ENCODE data around the gene PAPOLG. TPM values are rescaled to one million over a fixed set of nuclear protein-coding genes. Genes with fewer than 3 reads are reported as not detected.

PAPOLG gene
- total RNA-seq, 1 donor from 2014 or later = 12.6 TPM

DNA sequence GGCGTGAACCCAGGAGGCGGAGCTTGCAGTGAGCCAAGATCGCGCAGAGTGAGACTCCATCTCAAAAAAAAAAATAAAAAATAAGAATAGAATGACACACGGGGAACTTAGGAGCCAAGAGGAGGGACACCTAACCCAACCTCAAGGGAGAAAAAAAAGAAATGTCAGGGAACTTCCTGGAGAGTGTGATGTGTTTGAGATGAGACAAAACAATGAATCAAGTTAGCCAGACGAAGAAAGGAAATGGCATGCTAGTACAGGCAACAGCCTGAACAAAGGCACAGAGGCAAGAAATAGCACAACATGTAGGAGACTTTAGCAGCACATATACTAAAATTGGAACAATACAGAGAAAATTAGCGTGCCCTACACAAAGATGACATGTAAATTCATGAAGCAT lies 36.7 kb upstream of the PAPOLG start:
- TF ChIP-seq, protein P1, sequence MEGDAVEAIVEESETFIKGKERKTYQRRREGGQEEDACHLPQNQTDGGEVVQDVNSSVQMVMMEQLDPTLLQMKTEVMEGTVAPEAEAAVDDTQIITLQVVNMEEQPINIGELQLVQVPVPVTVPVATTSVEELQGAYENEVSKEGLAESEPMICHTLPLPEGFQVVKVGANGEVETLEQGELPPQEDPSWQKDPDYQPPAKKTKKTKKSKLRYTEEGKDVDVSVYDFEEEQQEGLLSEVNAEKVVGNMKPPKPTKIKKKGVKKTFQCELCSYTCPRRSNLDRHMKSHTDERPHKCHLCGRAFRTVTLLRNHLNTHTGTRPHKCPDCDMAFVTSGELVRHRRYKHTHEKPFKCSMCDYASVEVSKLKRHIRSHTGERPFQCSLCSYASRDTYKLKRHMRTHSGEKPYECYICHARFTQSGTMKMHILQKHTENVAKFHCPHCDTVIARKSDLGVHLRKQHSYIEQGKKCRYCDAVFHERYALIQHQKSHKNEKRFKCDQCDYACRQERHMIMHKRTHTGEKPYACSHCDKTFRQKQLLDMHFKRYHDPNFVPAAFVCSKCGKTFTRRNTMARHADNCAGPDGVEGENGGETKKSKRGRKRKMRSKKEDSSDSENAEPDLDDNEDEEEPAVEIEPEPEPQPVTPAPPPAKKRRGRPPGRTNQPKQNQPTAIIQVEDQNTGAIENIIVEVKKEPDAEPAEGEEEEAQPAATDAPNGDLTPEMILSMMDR (conservative IDR thresholded peaks at IDR 0.05; ENCODE audit: low read depth, low read length) = no peak
- DNase-seq (ENCODE audit: low read depth) = no peak
- no peak overlapping the region for H3K4me3 ChIP-seq (ENCODE audit: low read depth, low read length)

DNA sequence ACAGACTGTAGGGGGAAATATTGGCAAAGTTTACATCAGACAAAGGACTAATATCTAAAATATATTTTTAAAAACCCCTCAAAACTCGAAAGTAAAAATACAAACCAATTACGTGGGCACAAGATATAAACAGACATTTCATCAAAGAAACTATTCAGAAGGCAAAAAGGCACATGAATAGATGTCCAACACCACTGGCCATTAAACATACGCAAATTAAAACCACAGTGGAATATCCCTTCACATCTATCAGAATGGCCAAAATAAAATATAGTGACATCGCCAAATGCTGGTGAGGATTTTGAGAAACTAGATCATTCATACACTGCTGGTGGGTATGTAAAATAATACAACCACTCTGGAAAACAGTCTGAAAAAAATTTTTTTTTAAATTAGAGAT lies 30.6 kb upstream of the PAPOLG start:
- H3K4me3 ChIP-seq (ENCODE audit: low read depth, low read length) = no peak overlapping the region
- TF ChIP-seq, protein P1 (conservative IDR thresholded peaks at IDR 0.05; ENCODE audit: low read depth, low read length) = no peak
- DNase-seq (ENCODE audit: low read depth) = no peak

DNA sequence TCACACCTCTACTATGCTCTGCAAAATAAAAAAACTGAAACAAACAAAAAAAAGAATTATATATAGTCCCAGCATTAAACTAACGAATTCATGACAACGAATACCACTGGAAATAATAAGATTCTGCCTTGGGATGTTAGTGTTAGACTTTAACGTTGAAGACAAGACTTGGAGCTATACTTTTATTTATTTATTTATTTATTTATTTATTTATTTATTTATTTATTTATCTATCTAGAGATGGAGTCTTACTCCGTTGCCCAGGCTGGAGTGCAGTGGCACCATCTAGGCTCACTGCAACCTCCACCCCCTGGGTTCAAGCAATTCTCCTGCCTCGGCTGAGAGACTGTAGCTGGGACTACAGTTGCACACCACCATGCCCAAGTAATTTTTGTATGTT lies 27.2 kb upstream of the PAPOLG start:
- TF ChIP-seq, protein P1 (conservative IDR thresholded peaks at IDR 0.05; ENCODE audit: low read depth, low read length) = no peak
- no peak overlapping the region for H3K4me3 ChIP-seq (ENCODE audit: low read depth, low read length)
- DNase-seq (ENCODE audit: low read depth) = no peak

DNA sequence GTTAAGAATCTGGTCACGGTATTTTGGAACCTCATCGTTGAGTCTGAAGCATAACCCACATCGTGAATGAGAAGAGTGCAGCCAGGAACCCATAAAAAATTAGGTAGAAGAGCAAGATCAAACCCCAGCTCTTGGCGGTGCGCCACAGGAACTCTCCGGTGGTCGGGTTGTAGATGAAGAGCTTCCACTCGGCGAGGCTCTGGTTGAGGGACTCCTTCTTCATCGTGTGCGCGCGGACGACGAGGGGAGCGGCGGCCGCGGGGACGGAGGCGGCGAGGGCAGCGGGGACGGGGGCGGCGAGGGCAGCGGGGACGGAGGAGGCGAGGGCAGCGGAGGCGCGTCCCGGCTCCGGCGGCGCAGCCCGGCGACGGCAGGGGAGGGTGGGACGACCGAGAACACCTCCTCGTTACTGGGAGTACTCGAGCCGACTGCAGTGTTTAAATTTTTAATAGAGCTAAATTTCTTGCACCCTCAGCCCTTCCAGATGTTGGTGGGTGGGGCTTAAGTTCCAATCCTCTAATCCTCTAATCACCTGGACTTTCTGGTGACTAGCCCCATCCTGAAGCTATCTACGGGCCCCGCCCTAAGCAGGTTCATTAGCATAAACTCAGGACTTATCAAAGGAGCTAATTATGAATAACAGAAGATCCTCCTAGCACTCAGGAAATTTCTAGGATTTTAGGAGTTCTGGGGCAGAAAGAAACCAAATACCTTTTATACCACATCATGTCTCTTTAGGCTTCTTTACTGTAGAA lies 20.4 kb upstream of the PAPOLG start:
- H3K4me3 ChIP-seq (ENCODE audit: low read depth, low read length) = peak overlapping the region; percentile 45
- TF ChIP-seq, protein P1 (conservative IDR thresholded peaks at IDR 0.05; ENCODE audit: low read depth, low read length) = no peak
- no peak for DNase-seq (ENCODE audit: low read depth)

DNA sequence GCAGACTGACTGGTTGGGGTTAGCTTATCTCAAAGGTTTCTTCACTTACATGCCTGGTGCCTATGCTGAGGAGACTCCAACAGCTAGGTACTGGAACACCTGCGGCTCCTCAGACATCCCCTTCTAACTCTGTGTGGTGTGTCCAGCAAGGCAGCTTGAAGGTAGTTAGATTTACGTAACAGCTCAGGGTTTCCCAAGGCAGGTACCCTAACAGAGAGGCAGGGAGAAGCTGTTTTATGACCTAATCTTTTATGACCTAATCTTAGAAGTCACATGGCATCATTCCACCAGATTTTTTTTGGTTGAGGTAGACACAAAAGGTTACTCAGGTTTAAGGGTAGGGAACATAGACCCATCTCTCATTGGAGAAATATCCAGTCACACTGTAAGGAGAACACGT lies 17.4 kb upstream of the PAPOLG start:
- no peak for DNase-seq (ENCODE audit: low read depth)
- no peak overlapping the region for H3K4me3 ChIP-seq (ENCODE audit: low read depth, low read length)
- TF ChIP-seq, protein P1 (conservative IDR thresholded peaks at IDR 0.05; ENCODE audit: low read depth, low read length) = no peak

DNA sequence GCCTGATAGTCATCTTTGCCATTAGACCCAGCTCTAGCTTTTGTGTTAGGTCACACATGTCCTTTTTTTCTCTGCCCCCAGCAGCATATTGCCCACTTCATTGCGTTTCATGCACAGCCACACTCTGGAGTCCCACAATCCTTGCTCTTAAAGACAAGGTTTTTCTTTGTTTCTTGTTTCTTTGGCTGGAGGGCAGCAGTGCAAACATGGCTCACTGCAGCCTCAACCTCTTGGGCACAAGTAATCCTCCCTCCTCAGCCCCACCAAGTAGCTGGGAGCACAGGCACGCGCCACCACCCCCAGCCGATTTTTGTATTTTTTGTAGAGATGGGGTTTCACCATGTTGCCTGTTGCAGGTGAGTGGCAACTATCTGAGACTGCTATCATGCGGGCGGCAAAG lies 16.9 kb upstream of the PAPOLG start:
- no peak overlapping the region for H3K4me3 ChIP-seq (ENCODE audit: low read depth, low read length)
- no peak for DNase-seq (ENCODE audit: low read depth)
- TF ChIP-seq, protein P1 (conservative IDR thresholded peaks at IDR 0.05; ENCODE audit: low read depth, low read length) = no peak

DNA sequence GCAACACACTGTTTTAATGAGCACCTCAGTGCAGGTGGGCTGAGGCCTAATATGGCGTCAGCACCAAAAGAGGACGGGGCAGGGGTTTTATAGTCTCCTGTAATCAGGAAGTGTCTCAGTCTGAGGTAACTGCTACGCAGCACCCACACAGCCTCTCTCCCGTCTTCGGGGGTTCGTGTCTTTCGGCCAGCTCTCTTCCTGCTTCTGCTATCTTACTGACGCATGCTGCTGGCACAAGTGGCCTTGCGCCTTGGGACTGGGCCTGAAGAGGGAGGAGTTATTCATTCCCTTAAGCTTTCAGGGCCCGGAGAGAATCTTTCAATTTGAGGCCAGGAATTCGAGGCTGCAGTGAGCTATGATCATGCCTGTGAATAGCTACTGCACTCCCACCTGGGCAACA lies 14.5 kb upstream of the PAPOLG start:
- DNase-seq (ENCODE audit: low read depth) = no peak
- TF ChIP-seq, protein P1 (conservative IDR thresholded peaks at IDR 0.05; ENCODE audit: low read depth, low read length) = no peak
- no peak overlapping the region for H3K4me3 ChIP-seq (ENCODE audit: low read depth, low read length)

Data from epithelial cell of proximal tubule (primary cell).